Endodermal cell (in vitro differentiated cells): Measurements from ENCODE around the gene ZNF577. TPM values are rescaled to one million over a fixed set of nuclear protein-coding genes. Genes with fewer than 3 reads are reported as not detected.
A peak's percentile ranks its signal among the peaks of the same experiment; 100 is the strongest.

Experiments
- DNase-seq: peaks from one replicate; pipeline ENCODE4 v3.0.0-alpha.2; 2017
- H3K27ac ChIP-seq: 2 replicates; pipeline ENCODE4 v1.5.1; 2013; ENCODE audit warnings: mild to moderate bottlenecking, low read depth, low read length, moderate library complexity
- H3K27me3 ChIP-seq: 2 replicates; pipeline ENCODE4 v1.6.1; 2013; ENCODE audit warnings: mild to moderate bottlenecking, low read length, moderate library complexity; ENCODE audit not compliant: insufficient read depth, control insufficient read depth, poor library complexity, severe bottlenecking
- H3K36me3 ChIP-seq: 2 replicates; pipeline ENCODE4 v1.7.0; 2013; ENCODE audit warnings: mild to moderate bottlenecking, low read length, moderate library complexity; ENCODE audit not compliant: control insufficient read depth, insufficient read depth
- H3K4me1 ChIP-seq: one replicate; pipeline ENCODE4 v1.7.0; 2013; ENCODE audit warnings: low read length; ENCODE audit not compliant: control insufficient read depth, insufficient read depth
- H3K4me3 ChIP-seq: 2 replicates; pipeline ENCODE4 v1.5.1; 2013; ENCODE audit warnings: mild to moderate bottlenecking, low read length, moderate library complexity
- H3K9ac ChIP-seq: 2 replicates; pipeline ENCODE4 v1.6.1; 2013; ENCODE audit warnings: mild to moderate bottlenecking, low read length, moderate library complexity; ENCODE audit not compliant: poor library complexity, severe bottlenecking; ENCODE audit errors: extremely low read depth
- H3K9me3 ChIP-seq: 2 replicates; pipeline ENCODE4 v1.6.1; 2013; ENCODE audit warnings: mild to moderate bottlenecking, low read length, moderate library complexity; ENCODE audit not compliant: control insufficient read depth
- H3K27ac Mint-ChIP-seq: 2 replicates; pipeline ENCODE4 v1.8.0; 2020; ENCODE audit warnings: mixed read lengths
- H3K27me3 Mint-ChIP-seq: 2 replicates; pipeline ENCODE4 v1.8.0; 2021; ENCODE audit warnings: mild to moderate bottlenecking, mixed read lengths; ENCODE audit not compliant: insufficient read depth
- H3K36me3 Mint-ChIP-seq: 2 replicates; pipeline ENCODE4 v1.8.0; 2020; ENCODE audit warnings: low read depth, mixed read lengths
- H3K4me1 Mint-ChIP-seq: 2 replicates; pipeline ENCODE4 v1.8.0; 2020; ENCODE audit warnings: mixed read lengths
- H3K4me3 Mint-ChIP-seq: 2 replicates; pipeline ENCODE4 v1.8.0; 2020; ENCODE audit warnings: mild to moderate bottlenecking, moderate library complexity, mixed read lengths
- H3K9me3 Mint-ChIP-seq: 2 replicates; pipeline ENCODE4 v1.8.0; 2020; ENCODE audit warnings: mild to moderate bottlenecking, mixed read lengths
- WGBS, 2 experiments: methylation state at CpG; one replicate each; pipeline versions ENCODE4 v1.1.5 to v1.1.7; 2013; ENCODE audit warnings: missing lambda C conversion rate in 2 of 2, mixed read lengths in 1 of 2; ENCODE audit not compliant: insufficient coverage in 1 of 2, insufficient read length in 1 of 2; 5-methylcytosine and 5-hydroxymethylcytosine counted together
- total RNA-seq, 2 donors: library from RNA; stranded (reverse); fragmentation: NEBNext Ultra II Directional in 1 of 2; extraction: Animal tissue kit (Norgen Biotek cat#: 25700) in 1 of 2; gene quantifications; 2 replicates in 1 of 2; 3 replicates in 1 of 2; pipeline ENCODE4 v1.2.1, GENCODE V29; 2021
- TF ChIP-seq, protein P1 (sequence below): fragments of 200-600 bp; sonication (generic); conservative IDR thresholded peaks from 2 replicates; pipeline ENCODE4 v1.5.0; 2021; ENCODE audit warnings: antibody characterized with exemption, mild to moderate bottlenecking

ZNF577 gene
- total RNA-seq, 2 donors from 2014 or later, result 25.8 to 31.1 TPM

DNA sequence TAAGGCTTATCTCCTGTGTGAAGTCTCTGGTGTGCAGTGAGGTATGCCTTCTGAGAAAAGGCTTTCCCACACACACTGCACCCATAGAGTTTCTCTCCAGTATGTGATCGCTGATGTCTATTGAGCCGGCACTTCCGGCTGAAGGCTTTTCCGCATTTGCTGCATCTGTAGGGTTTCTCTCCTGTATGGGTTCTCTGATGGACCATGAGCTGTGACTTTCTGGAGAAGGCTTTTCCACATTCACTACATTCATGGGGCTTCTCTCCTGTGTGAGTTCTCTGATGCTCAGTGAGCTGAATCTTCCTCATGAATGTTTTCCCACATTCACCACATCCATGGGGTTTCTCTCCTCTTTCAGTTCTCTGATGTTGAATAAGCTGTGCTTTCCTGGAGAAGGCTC, 14.7 kb downstream of the ZNF577 start:
- H3K27me3 ChIP-seq, result no peaks in the 10 kb centered on the region
- H3K27ac ChIP-seq, result no peak overlapping the region
- H3K27ac Mint-ChIP-seq, result no peak overlapping the region
- H3K4me3 Mint-ChIP-seq, result no peak overlapping the region
- peaks cover 92% of the 10 kb centered on the region for H3K36me3 ChIP-seq
- H3K4me3 ChIP-seq, result peak overlapping the region; percentile 74
- peaks cover 100% of the 10 kb centered on the region for H3K36me3 Mint-ChIP-seq
- peaks cover 99% of the 10 kb centered on the region for H3K9me3 Mint-ChIP-seq
- no peaks in the 10 kb centered on the region for H3K4me1 Mint-ChIP-seq
- no peaks in the 10 kb centered on the region for H3K27me3 Mint-ChIP-seq
- H3K9me3 ChIP-seq, result peaks cover 100% of the 10 kb centered on the region
- H3K9ac ChIP-seq, result no peak overlapping the region
- TF ChIP-seq, protein P1, sequence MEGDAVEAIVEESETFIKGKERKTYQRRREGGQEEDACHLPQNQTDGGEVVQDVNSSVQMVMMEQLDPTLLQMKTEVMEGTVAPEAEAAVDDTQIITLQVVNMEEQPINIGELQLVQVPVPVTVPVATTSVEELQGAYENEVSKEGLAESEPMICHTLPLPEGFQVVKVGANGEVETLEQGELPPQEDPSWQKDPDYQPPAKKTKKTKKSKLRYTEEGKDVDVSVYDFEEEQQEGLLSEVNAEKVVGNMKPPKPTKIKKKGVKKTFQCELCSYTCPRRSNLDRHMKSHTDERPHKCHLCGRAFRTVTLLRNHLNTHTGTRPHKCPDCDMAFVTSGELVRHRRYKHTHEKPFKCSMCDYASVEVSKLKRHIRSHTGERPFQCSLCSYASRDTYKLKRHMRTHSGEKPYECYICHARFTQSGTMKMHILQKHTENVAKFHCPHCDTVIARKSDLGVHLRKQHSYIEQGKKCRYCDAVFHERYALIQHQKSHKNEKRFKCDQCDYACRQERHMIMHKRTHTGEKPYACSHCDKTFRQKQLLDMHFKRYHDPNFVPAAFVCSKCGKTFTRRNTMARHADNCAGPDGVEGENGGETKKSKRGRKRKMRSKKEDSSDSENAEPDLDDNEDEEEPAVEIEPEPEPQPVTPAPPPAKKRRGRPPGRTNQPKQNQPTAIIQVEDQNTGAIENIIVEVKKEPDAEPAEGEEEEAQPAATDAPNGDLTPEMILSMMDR, result no peak
- WGBS, 2 experiments, result 98 to 100% methylated on average over 4 of the region's 4 CpGs
- DNase-seq, result no peak
- no peaks in the 10 kb centered on the region for H3K4me1 ChIP-seq

DNA sequence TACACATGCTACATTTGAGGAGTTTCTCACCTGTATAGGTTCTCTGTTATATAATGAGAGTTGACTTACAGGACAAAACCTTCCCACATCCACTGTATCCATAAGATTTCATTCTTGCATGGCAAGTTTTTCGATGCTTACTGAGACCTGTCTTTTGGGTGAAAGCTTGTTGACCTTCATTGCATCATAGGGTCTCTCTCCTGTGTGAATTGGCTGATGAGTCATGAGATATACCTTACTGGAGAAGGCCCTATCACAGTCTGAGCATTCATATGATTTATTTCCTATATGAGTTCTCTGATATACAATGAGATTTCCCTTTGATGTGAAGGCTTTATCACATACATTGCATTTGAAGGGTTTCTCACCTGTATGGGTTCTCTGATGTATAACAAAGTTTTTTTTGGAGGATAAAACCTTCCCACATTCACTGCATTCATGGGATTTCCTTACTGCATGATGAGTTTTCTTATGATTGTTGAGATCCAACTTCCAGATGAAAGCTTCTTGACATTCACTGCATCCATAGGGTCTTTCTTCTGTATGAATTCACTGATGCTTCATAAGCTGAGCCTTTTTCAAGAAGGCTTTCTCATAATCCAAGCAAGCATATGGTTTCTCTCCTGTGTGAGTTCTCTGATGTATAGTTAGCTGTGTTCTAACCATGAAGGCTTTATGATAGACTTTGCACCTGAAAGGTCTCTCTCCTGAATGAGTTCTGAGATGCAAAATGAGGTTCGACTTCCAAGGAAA, 25.7 kb downstream of the ZNF577 start:
- H3K27ac ChIP-seq, result no peak overlapping the region
- peaks cover 78% of the 10 kb centered on the region for H3K36me3 ChIP-seq
- H3K4me3 ChIP-seq, result peak overlapping the region; percentile 59
- no peak overlapping the region for H3K9ac ChIP-seq
- 71 to 97% methylated on average over 1 to 2 of the region's 2 CpGs for WGBS, 2 experiments
- no peaks in the 10 kb centered on the region for H3K27me3 ChIP-seq
- H3K27me3 Mint-ChIP-seq, result no peaks in the 10 kb centered on the region
- peaks cover 100% of the 10 kb centered on the region for H3K9me3 ChIP-seq
- no peak overlapping the region for H3K4me3 Mint-ChIP-seq
- TF ChIP-seq, protein P1, result no peak
- no peaks in the 10 kb centered on the region for H3K4me1 Mint-ChIP-seq
- H3K4me1 ChIP-seq, result no peaks in the 10 kb centered on the region
- peaks cover 83% of the 10 kb centered on the region for H3K36me3 Mint-ChIP-seq
- H3K27ac Mint-ChIP-seq, result no peak overlapping the region
- no peak for DNase-seq
- peaks cover 97% of the 10 kb centered on the region for H3K9me3 Mint-ChIP-seq

DNA sequence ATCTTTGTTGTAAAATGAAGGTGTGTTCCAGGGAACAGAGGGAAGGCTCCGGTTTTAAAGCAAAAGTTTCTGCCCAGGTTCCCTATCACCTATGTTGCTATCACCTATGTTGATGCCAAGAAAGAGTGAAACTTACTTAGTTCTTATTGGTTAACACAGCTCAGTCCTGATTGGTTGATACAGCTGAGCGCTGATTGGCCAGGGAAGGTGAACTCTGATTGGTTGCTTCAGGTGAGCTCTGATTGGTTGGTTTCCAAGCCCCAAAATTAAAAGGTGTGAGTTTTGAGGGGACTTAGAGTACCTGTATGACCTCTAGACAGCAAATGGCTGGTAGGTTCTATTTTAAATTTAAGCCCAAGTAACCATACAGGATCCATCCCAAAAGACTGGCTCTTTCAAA, 50.6 kb downstream of the ZNF577 start:
- no peaks in the 10 kb centered on the region for H3K36me3 ChIP-seq
- no peak overlapping the region for H3K4me3 ChIP-seq
- no peak overlapping the region for H3K27ac Mint-ChIP-seq
- H3K27me3 ChIP-seq, result no peaks in the 10 kb centered on the region
- peaks cover 63% of the 10 kb centered on the region for H3K9me3 Mint-ChIP-seq
- no peak for DNase-seq
- H3K27me3 Mint-ChIP-seq, result peaks cover 4% of the 10 kb centered on the region
- H3K9me3 ChIP-seq, result peaks cover 34% of the 10 kb centered on the region
- H3K27ac ChIP-seq, result no peak overlapping the region
- no peaks in the 10 kb centered on the region for H3K4me1 Mint-ChIP-seq
- no peaks in the 10 kb centered on the region for H3K4me1 ChIP-seq
- no peak overlapping the region for H3K9ac ChIP-seq
- no peak overlapping the region for H3K4me3 Mint-ChIP-seq
- peaks cover 5% of the 10 kb centered on the region for H3K36me3 Mint-ChIP-seq
- 94 to 100% methylated on average over 1 to 2 of the region's 2 CpGs for WGBS, 2 experiments
- TF ChIP-seq, protein P1, result no peak
